ENCODE measurements around the gene DAND5.
"Not testable (repeated sequence)": the region's sequence is repeated elsewhere in the genome, so short reads cannot be mapped to it uniquely, and the experiment has no call there.

The DAND5 gene

GRCh38 chr19:12946092-12946721, 23.2 kb upstream of the DAND5 start:
- no peak for DNase-seq (ENCODE audit: low read depth)

DNA sequence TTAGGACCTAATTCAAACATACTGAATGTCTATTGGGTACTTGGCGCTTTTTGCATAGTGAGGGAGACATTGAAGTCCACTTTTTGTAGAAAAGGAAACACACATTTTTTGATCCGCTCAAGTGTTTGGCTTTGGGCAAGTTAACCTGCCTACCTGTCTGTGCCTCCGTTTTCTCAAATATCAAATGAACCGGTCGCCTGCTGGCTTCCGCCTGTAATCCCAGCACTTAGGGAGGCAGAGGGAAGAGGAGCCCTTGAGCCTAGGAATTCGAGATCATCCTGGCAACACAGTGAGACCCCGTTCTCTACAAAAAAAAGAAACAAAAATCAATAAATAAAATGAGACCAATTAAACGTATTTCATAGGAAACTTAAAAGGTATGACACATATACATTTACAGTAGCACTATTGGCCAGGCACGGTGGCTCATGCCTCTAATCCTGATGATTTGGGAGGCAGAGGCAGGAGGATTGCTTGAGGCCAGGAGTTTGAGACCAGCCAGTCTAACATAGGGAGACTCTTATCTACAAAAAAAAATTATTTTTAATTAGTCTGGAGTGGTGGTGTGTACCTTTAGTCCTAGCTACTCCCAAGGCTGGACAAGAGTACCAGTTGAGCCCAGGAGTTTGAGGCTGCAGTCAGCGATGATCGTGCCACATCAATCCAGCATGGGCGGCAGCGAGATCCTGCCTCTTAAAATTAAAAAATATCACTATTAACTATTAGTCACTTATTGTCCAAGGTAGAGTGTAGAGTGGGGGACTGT, 22.5 kb upstream of the DAND5 start:
- no peak for DNase-seq (ENCODE audit: low read depth)

- no peak for DNase-seq (ENCODE audit: low read depth)
These were observed 21.4 kb upstream of the DAND5 start for GRCh38 chr19:12947702-12948611.

DNA sequence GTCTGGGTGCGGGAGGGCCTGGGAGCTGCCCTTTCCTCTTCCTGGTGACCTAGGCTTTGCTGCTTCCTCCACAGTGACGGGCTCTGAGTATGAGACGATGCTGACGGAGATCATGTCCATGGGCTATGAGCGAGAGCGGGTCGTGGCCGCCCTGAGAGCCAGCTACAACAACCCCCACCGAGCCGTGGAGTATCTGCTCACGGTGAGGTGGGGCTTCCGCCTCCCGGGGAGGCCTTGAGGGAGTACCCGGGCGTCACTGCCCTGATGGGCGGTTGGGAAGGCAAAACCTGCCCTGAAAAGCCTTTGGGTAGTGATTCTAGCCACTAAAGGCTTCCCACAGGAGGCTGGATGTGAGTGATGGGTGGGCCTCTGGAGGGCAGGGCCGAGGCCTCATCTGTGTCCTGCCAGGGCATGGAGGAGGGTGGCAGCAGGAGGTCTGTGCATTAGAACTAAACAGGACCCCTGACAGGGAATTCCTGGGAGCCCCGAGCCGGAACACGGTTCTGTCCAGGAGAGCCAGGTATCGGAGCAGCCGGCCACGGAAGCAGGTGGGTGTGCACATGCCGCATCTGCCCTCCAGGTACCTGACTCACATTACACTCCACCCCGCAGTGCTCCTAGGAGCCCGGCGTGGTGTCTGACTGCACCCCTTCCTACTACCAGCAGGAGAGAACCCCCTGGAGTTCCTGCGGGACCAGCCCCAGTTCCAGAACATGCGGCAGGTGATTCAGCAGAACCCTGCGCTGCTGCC, 20.6 kb upstream of the DAND5 start:
- no peak for DNase-seq (ENCODE audit: low read depth)

- no peak for DNase-seq (ENCODE audit: low read depth)
These were observed 19.8 kb upstream of the DAND5 start for GRCh38 chr19:12949363-12950283.

DNA sequence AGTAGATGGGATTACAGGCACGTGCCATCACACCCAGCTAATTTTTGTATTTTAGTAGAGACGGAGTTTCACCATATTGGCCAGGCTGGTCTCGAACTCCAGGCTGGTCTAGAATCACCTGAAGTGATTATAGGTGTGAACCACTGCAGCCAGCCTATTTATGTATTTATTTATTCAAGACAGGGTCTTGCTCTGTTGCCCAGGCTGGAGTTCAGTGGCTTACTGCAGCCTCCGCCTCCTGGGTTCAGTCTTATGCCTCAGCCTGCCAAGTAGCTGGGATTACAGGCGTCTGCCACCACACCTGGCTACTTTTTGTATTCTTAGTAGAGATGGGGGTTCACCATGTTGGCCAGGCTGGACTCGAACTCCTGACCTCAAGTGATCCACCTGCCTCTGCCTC, 17.3 kb upstream of the DAND5 start:
- DNase-seq (ENCODE audit: low read depth) = not testable (repeated sequence)

DNA sequence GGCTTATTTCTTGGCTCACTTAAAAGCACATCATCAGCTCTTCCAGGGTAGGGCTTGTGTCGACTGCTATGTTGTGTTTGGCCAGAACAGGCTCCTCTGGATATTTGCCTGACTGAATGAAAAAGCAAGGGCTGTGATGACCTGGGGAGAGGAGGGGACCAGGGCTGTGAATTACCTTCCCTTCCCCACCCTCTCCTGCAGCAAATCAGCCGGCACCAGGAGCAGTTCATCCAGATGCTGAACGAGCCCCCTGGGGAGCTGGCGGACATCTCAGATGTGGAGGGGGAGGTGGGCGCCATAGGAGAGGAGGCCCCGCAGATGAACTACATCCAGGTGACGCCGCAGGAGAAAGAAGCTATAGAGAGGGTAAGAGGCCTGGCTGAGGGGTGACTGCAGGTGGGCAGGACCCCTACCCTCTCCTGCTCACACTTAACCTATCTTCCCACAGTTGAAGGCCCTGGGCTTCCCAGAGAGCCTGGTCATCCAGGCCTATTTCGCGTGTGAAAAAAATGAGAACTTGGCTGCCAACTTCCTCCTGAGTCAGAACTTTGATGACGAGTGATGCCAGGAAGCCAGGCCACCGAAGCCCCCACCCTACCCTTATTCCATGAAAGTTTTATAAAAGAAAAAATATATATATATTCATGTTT, 16.8 kb upstream of the DAND5 start:
- no peak for DNase-seq (ENCODE audit: low read depth)

- DNase-seq (ENCODE audit: low read depth) = no peak
These were observed 16.1 kb upstream of the DAND5 start for GRCh38 chr19:12953138-12953798.

DNA sequence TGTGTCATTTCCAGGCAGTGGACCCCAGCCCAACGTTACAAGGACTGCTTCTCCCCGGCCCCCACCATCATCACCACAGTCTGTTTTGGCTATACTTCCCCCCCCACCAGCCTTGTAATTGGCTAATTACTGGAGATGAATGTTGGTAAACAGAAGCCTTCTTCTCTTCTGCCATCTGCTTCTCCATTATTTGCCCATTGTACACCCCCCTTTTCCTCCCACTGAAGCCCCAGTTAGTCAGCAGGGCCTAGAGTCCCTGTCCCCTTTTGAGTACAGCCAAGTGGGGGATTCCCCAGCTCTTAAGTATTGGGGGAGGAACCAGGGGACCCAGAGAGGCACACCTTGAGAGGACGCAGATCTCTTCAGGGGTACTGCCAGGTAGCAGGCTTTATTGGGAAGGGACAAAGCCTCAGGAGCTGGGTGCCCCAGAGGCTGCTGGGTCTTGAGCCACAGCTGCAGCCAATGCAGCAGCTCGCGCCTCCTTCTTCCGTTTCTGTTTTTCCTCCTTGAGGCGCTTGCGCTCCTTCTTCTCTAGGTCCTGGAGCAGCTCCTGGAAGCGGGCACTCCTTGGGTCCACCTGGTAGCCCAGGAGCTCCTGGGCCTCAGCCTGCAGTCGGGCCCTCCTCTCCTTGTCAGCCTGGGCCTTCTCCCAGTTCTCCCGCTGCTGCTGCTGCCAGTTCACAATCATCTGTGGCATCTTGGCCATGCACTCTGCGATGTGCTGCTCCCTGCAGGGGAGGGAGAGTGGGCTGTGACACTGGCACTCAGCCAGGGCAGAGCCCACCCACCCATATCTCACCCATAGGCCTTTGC, 15.4 kb upstream of the DAND5 start:
- no peak for DNase-seq (ENCODE audit: low read depth)

DNA sequence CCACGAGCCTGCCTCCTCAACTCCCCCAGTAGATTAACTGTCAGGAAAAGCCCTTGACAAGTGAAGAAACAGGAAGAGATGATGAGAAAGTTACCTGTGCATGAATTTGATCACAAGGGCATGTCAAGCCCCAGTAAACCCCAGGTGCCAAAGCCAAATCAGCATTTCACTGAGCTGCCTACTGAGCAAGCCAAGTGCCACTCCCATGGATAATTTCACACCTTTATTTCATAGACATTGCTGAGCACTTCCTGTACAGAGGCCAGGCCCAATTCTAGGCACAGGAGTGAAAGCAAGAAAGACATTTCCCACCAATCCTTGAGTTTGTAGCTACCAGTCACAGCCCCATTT, 14.8 kb upstream of the DAND5 start:
- no peak for DNase-seq (ENCODE audit: low read depth)

- not testable (repeated sequence) for DNase-seq (ENCODE audit: low read depth)
These were observed 13.8 kb upstream of the DAND5 start for GRCh38 chr19:12955575-12955974.

GRCh38 chr19:12955996-12956395, 13.4 kb upstream of the DAND5 start:
- DNase-seq (ENCODE audit: low read depth) = no peak

- DNase-seq (ENCODE audit: low read depth) = peak; percentile 54
These were observed 12.7 kb upstream of the DAND5 start, which contains the start of gene GADD45GIP1 for GRCh38 chr19:12956446-12957388. GADD45GIP1 (minus strand) TSS chr19:12957223; CDS start chr19:12957212, 11 bp downstream.

DNA sequence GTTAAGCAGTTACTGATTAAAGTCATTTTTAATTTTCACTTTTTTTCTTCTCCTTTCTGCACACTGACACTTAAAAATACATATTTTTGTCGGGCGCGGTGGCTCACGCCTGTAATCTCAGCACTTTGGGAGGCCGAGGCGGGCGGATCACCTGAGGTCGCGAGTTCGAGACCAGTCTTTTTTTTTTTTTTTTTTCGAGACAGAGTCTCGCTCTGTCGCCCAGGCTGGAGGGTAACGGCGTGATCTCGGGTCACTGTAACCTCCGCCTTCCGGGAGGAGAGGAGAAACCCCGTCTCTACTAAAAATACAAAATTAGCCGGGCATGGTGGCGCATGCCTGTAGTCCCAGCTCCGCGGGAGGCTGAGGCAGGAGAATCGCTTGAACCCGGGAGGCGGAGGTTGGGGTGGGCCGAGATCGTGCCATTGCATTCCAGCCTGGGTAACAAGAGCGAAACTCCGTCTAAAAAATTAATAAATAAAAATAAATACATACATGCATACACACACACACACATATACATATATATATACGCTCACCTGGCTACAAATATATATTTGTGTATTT, 11.9 kb upstream of the DAND5 start:
- DNase-seq (ENCODE audit: low read depth) = not testable (repeated sequence)

GRCh38 chr19:12959481-12959880, 9.9 kb upstream of the DAND5 start:
- DNase-seq (ENCODE audit: low read depth) = no peak

DNA sequence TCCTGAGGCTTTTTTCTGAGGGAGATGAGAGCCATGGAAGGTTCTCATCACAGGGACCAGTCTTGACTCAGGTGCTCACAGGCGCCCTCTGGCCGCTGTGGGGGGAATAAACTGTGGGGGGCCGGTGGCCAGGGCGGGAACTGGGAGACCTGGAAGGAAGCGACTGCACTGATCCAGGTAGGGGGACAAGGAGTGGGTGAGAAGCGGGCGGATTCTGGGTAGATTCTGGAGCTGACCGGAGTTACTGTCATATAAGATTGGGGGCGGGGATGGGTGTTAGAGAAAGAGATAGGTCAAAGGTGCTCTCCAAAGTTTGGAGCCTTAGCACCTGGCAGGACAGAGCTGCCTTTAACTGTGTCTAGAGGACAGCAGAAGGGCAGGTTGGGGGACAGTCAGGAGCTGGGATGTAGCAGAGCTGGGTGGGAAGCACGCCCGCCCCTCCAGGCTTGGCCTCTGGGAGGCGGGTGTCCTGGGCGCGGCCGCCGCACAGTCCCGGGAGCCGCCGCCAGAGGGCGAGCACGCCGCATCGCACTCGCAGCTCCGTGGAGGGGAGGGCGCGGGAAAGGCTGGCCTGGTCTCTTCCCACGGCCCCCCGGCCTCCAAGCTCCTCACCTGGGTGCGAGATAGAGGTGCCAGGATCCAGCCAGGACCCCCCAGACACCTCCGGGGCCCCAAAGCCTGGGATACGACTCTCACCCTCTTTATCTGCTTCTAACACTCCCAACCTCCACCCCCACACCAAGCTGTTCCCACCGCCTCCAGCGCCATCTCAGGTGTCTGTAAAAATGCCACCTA, 4.2 kb upstream of the DAND5 start:
- peak; percentile 70 for DNase-seq (ENCODE audit: low read depth)

GRCh38 chr19:12965812-12966135, 3.6 kb upstream of the DAND5 start:
- no peak for DNase-seq (ENCODE audit: low read depth)

Data from stimulated activated CD8-positive, alpha-beta memory T cell treated with anti-CD3 and anti-CD28 coated beads, Interleukin-7, amount 100 ng/mL, for 24 hours (primary cell).